ENCODE data around the gene PCGF2. TPM values are rescaled to one million over a fixed set of nuclear protein-coding genes. Genes with fewer than 3 reads are reported as not detected.
"Not testable (repeated sequence)": the region's sequence is repeated elsewhere in the genome, so short reads cannot be mapped to it uniquely, and the experiment has no call there.

PCGF2 gene
- total RNA-seq, 1 donor from 2014 or later = 56.1 TPM

- H3K27me3 Mint-ChIP-seq (ENCODE audit: low read depth) = no peaks in the 10 kb centered on the region
- no peak for TF ChIP-seq CTCF (IDR thresholded peaks at IDR 0.05)
- peaks cover 31% of the 10 kb centered on the region for H3K4me1 Mint-ChIP-seq (ENCODE audit: low read depth)
- DNase-seq (ENCODE audit: low spot score) = no peak
- no peaks in the 10 kb centered on the region for H3K9me3 Mint-ChIP-seq (ENCODE audit: low read depth)
- peaks cover 7% of the 10 kb centered on the region for H3K36me3 Mint-ChIP-seq (ENCODE audit: low read depth)
- H3K4me3 Mint-ChIP-seq (ENCODE audit: unreplicated experiment) = peak overlapping the region; percentile 97
- H3K27ac Mint-ChIP-seq (ENCODE audit: unreplicated experiment) = peak overlapping the region; percentile 97
Measured at GRCh38 chr17:38730526-38731379, 17.4 kb downstream of the PCGF2 start.

GRCh38 chr17:38729886-38730525 lies 18.1 kb downstream of the PCGF2 start, which contains the start of gene CISD3:
TSS of gene CISD3 (plus strand) at chr17:38730341. CDS start at chr17:38730359, 18 bp downstream.
- H3K9me3 Mint-ChIP-seq (ENCODE audit: low read depth) = no peaks in the 10 kb centered on the region
- peaks cover 25% of the 10 kb centered on the region for H3K4me1 Mint-ChIP-seq (ENCODE audit: low read depth)
- TF ChIP-seq CTCF (IDR thresholded peaks at IDR 0.05) = peak; percentile 83
- H3K27ac Mint-ChIP-seq (ENCODE audit: unreplicated experiment) = peak within 1 kb of the TSS; percentile 97
- DNase-seq (ENCODE audit: low spot score) = no peak
- H3K4me3 Mint-ChIP-seq (ENCODE audit: unreplicated experiment) = peak within 1 kb of the TSS; percentile 97
- no peaks in the 10 kb centered on the region for H3K27me3 Mint-ChIP-seq (ENCODE audit: low read depth)
- peaks cover 4% of the 10 kb centered on the region for H3K36me3 Mint-ChIP-seq (ENCODE audit: low read depth)

- Mint-ChIP-seq H3K4me1 (ENCODE audit: low read depth) (peaks cover 28% of the 10 kb centered on the region), H3K36me3 (ENCODE audit: low read depth) (peaks cover 3% of the 10 kb centered on the region), H3K9me3 (ENCODE audit: low read depth) (no peaks in the 10 kb centered on the region), H3K4me3 (ENCODE audit: unreplicated experiment) (peak overlapping the region; percentile 63), H3K27me3 (ENCODE audit: low read depth) (no peaks in the 10 kb centered on the region), H3K27ac (ENCODE audit: unreplicated experiment) (peak overlapping the region; percentile 36)
- TF ChIP-seq CTCF (IDR thresholded peaks at IDR 0.05) = no peak
- no peak for DNase-seq (ENCODE audit: low spot score)
Measured at GRCh38 chr17:38729368-38729885, 18.7 kb downstream of the PCGF2 start.

- Mint-ChIP-seq H3K27ac (ENCODE audit: unreplicated experiment) (no peak overlapping the region), H3K4me1 (ENCODE audit: low read depth) (peaks cover 32% of the 10 kb centered on the region), H3K36me3 (ENCODE audit: low read depth) (peaks cover 3% of the 10 kb centered on the region), H3K4me3 (ENCODE audit: unreplicated experiment) (no peak overlapping the region), H3K27me3 (ENCODE audit: low read depth) (no peaks in the 10 kb centered on the region), H3K9me3 (ENCODE audit: low read depth) (no peaks in the 10 kb centered on the region)
- no peak for TF ChIP-seq CTCF (IDR thresholded peaks at IDR 0.05)
- DNase-seq (ENCODE audit: low spot score) = no peak
Measured at GRCh38 chr17:38728290-38728831, 19.8 kb downstream of the PCGF2 start.

GRCh38 chr17:38727736-38728135 lies 20.4 kb downstream of the PCGF2 start:
- Mint-ChIP-seq H3K27ac (ENCODE audit: unreplicated experiment) (no peak overlapping the region), H3K4me1 (ENCODE audit: low read depth) (peaks cover 32% of the 10 kb centered on the region), H3K36me3 (ENCODE audit: low read depth) (no peaks in the 10 kb centered on the region), H3K4me3 (ENCODE audit: unreplicated experiment) (no peak overlapping the region), H3K9me3 (ENCODE audit: low read depth) (no peaks in the 10 kb centered on the region), H3K27me3 (ENCODE audit: low read depth) (no peaks in the 10 kb centered on the region)
- DNase-seq (ENCODE audit: low spot score) = no peak
- no peak for TF ChIP-seq CTCF (IDR thresholded peaks at IDR 0.05)

GRCh38 chr17:38726145-38726544 lies 22.0 kb downstream of the PCGF2 start:
- not testable (repeated sequence) for H3K4me3 Mint-ChIP-seq (ENCODE audit: unreplicated experiment); DNase-seq (ENCODE audit: low spot score); H3K9me3 Mint-ChIP-seq (ENCODE audit: low read depth)

More at GRCh38 chr17:38726145-38726544, 22.0 kb downstream of the PCGF2 start:
- H3K27ac Mint-ChIP-seq (ENCODE audit: unreplicated experiment); H3K27me3 Mint-ChIP-seq (ENCODE audit: low read depth); H3K36me3 Mint-ChIP-seq (ENCODE audit: low read depth): not testable (repeated sequence)
- peaks cover 22% of the 10 kb centered on the region for H3K4me1 Mint-ChIP-seq (ENCODE audit: low read depth)

Data from chondrocyte (in vitro differentiated cells).